GM12878 (cell line): Measurements from ENCODE around the gene MRPL12. TPM values are rescaled to one million over a fixed set of nuclear protein-coding genes. Genes with fewer than 3 reads are reported as not detected.

Experiments
- BCLAF1 ChIP-seq: fragments of 450-650 bp; IDR thresholded peaks from 2 replicates; pipeline ENCODE4 v1.6.1; 2017; ENCODE audit warnings: antibody characterized with exemption, mild to moderate bottlenecking, moderate library complexity
- CBFB ChIP-seq: IDR thresholded peaks from 2 replicates; pipeline ENCODE4 v1.6.1; 2016; ENCODE audit warnings: antibody characterized with exemption, low read depth
- CBX3 ChIP-seq: fragments of 200-600 bp; sonication (generic); IDR thresholded peaks from 2 replicates; pipeline ENCODE4 v1.6.1; 2016; ENCODE audit warnings: low read depth, borderline replicate concordance
- ETV6 ChIP-seq, 2 experiments: fragments of 450-650 bp in 1 of 2; IDR thresholded peaks in 1 of 2; conservative IDR thresholded peaks in 1 of 2; 2 replicates each; pipeline ENCODE4 v1.6.1; 2014; ENCODE audit warnings: antibody characterized with exemption in 1 of 2, borderline replicate concordance in 1 of 2, low read depth in 1 of 2, mild to moderate bottlenecking in 1 of 2, moderate library complexity in 1 of 2
- HCFC1 ChIP-seq: fragments of 150-350 bp; IDR thresholded peaks from 2 replicates; pipeline ENCODE4 v1.6.1; 2014; ENCODE audit warnings: low read length
- HSF1 ChIP-seq: fragments of 150-350 bp; IDR thresholded peaks from 2 replicates; pipeline ENCODE4 v1.6.1; 2014; ENCODE audit warnings: mild to moderate bottlenecking, low read depth, low read length
- JUND ChIP-seq: IDR thresholded peaks from 2 replicates; pipeline ENCODE4 v1.6.1; 2012; ENCODE audit warnings: low read depth, mild to moderate bottlenecking, low read length, improper control_type of control experiment, moderate library complexity
- NR2C2 ChIP-seq: IDR thresholded peaks from 2 replicates; pipeline ENCODE4 v1.6.1; 2011; ENCODE audit warnings: borderline replicate concordance, low read depth; ENCODE audit not compliant: control insufficient read depth, insufficient read length
- POLR2A ChIP-seq: IDR thresholded peaks from 2 replicates; pipeline ENCODE4 v1.6.1; 2011; ENCODE audit warnings: low read depth, mild to moderate bottlenecking, low read length
- RUNX3 ChIP-seq: IDR thresholded peaks from 2 replicates; pipeline ENCODE4 v1.6.1; 2012; ENCODE audit warnings: low read length, inconsistent platforms
- SREBF1 ChIP-seq: IDR thresholded peaks from 2 replicates; pipeline ENCODE4 v1.6.1; 2012; ENCODE audit warnings: mild to moderate bottlenecking, low read length
- TCF12 ChIP-seq: IDR thresholded peaks from 2 replicates; pipeline ENCODE4 v1.6.1; 2011; ENCODE audit warnings: low read depth, mild to moderate bottlenecking, low read length
- ZBTB40 ChIP-seq: fragments of 450-650 bp; IDR thresholded peaks from 2 replicates; pipeline ENCODE4 v1.6.1; 2016; ENCODE audit warnings: mild to moderate bottlenecking, moderate library complexity, borderline replicate concordance
- ZNF622 ChIP-seq: fragments of 450-650 bp; IDR thresholded peaks from 2 replicates; pipeline ENCODE4 v1.6.1; 2017; ENCODE audit warnings: mild to moderate bottlenecking, inconsistent platforms
- polyA plus RNA-seq, 11 experiments: library from polyadenylated mRNA; depleted of rRNA in 4 of 11; unstranded in 6 of 11; stranded (reverse) in 5 of 11; fragments of >200 nt; fragmentation: Nextera tagmentation in 4 of 11; fragmentation: Illumina TruSeq in 1 of 11; extraction: Ambion mirVana in 4 of 11; extraction: Trizol in 1 of 11; gene quantifications; 1 replicate in 1 of 11; 2 replicates in 10 of 11; pipeline versions ENCODE4 v1.2.1 to v1.2.3, GENCODE V29; 2011 to 2016; ENCODE audit warnings: inconsistent platforms in 2 of 11, missing spikeins in 2 of 11, low read depth in 1 of 11
- total RNA-seq, 4 experiments: library from RNA; depleted of rRNA in 3 of 4; stranded (reverse); fragments of >200 nt in 3 of 4; fragmentation: Illumina TruSeq in 1 of 4; extraction: Trizol in 1 of 4; gene quantifications; 2 replicates each; pipeline versions ENCODE4 v1.2.1 to v1.2.3, GENCODE V29; 2013 to 2021

MRPL12 gene
- total and polyA plus RNA-seq, 10 of the 15 experiments (the other 5 are each of a cell fraction or from before 2014, with no cell fraction given): 1.3 to 269 (median 117) TPM

GRCh38 chr17:81703747-81704654 is 834 bp downstream of the MRPL12 start (continued):
- TF ChIP-seq BCLAF1 (no peak), POLR2A (peak; percentile 37), TCF12 (no peak), NR2C2 (no peak), SREBF1 (no peak), JUND (no peak), ETV6 (conservative IDR thresholded peaks at IDR 0.05 in 1 of 2, IDR thresholded peaks at IDR 0.05 in 1 of 2; ENCODE audit: borderline replicate concordance in 1 of 2, low read depth in 1 of 2) (no peak), RUNX3 (peak; percentile 48; the same call in 1 of the 2 replicates), CBFB (no peak), ZNF622 (no peak), HSF1 (no peak), HCFC1 (no peak), ZBTB40 (no peak), CBX3 (no peak)
